H1 (cell line): ENCODE data around the gene TMEM59L. TPM values are rescaled to one million over a fixed set of nuclear protein-coding genes. Genes with fewer than 3 reads are reported as not detected.

Source experiments
- CTCF ChIA-PET: fragments of 300-600 bp; sonication (Branson Sonifier 250); formaldehyde crosslinking; loops from one replicate; lab custom pipeline; 2021; ENCODE audit not compliant: partially characterized antibody; lab: Charles Lee
- POLR2A ChIA-PET: fragments of 300-600 bp; sonication (Branson Sonifier 250); formaldehyde crosslinking; loops from one replicate; lab custom pipeline; 2021; ENCODE audit warnings: inconsistent platforms; ENCODE audit not compliant: partially characterized antibody; lab: Charles Lee
- DNase-seq, 2 experiments: peaks; one replicate each; pipeline versions ENCODE4 v3.0.0 to v3.0.0-alpha.2; 2010 to 2022; ENCODE audit warnings: low spot score in 2 of 2, low read depth in 1 of 2, mixed read lengths in 1 of 2
- FAIRE-seq: peaks from 2 replicates; lab custom pipeline; 2011; peaks lifted over from hg19 to GRCh38; lab: Jason Lieb, UNC
- H2AFZ ChIP-seq: 2 replicates; pipeline ENCODE4 v1.8.1; 2012; ENCODE audit warnings: low read length, inconsistent platforms
- H2AK5ac ChIP-seq: 2 replicates; pipeline ENCODE4 v1.6.1; 2013; ENCODE audit warnings: low read depth, low read length
- H2BK120ac ChIP-seq: replicated peaks from 2 replicates; pipeline ENCODE3; 2013; ENCODE audit warnings: low read depth, low read length, inconsistent platforms
- H2BK12ac ChIP-seq: 2 replicates; pipeline ENCODE4 v1.6.1; 2013; ENCODE audit warnings: low read depth, low read length
- H2BK15ac ChIP-seq: 2 replicates; pipeline ENCODE4 v1.6.1; 2013; ENCODE audit warnings: low read length
- H2BK20ac ChIP-seq: 2 replicates; pipeline ENCODE4 v1.6.1; 2013; ENCODE audit warnings: low read length
- H2BK5ac ChIP-seq: 2 replicates; pipeline ENCODE4 v1.6.1; 2013; ENCODE audit warnings: low read depth, low read length
- H3K14ac ChIP-seq: 2 replicates; pipeline ENCODE4 v1.6.1; 2013; ENCODE audit warnings: inconsistent platforms; ENCODE audit not compliant: insufficient read length
- H3K18ac ChIP-seq: 2 replicates; pipeline ENCODE4 v1.6.1; 2013; ENCODE audit warnings: low read length; ENCODE audit errors: extremely low read depth
- H3K23ac ChIP-seq: 2 replicates; pipeline ENCODE4 v1.6.1; 2013; ENCODE audit warnings: inconsistent platforms; ENCODE audit not compliant: insufficient read length
- H3K23me2 ChIP-seq: 2 replicates; pipeline ENCODE4 v1.6.1; 2013; ENCODE audit warnings: low read depth, low read length
- H3K27ac ChIP-seq: 2 replicates; pipeline ENCODE4 v1.6.1; 2011; ENCODE audit warnings: low read depth, low read length, inconsistent platforms
- H3K27me3 ChIP-seq, 4 experiments: replicated peaks in 1 of 4; 1 replicate in 1 of 4; 2 replicates in 3 of 4; pipeline versions ENCODE4 v1.6.1 to v1.8.1; 2011 to 2013; ENCODE audit warnings: low read length in 3 of 4, mild to moderate bottlenecking in 3 of 4, inconsistent platforms in 2 of 4, mixed read lengths in 2 of 4, moderate library complexity in 1 of 4; ENCODE audit not compliant: control insufficient read depth in 3 of 4, insufficient read depth in 3 of 4; ENCODE audit errors: extremely low read depth in 1 of 4
- H3K36me3 ChIP-seq, 4 experiments: 2 replicates each; pipeline versions ENCODE4 v1.6.1 to v1.8.1; 2011 to 2013; ENCODE audit warnings: mild to moderate bottlenecking in 4 of 4, low read length in 3 of 4, moderate library complexity in 2 of 4, control low read depth in 1 of 4, inconsistent platforms in 1 of 4; ENCODE audit not compliant: insufficient read depth in 4 of 4, control insufficient read depth in 2 of 4
- H3K4ac ChIP-seq: replicated peaks from 2 replicates; pipeline ENCODE3; 2013; ENCODE audit warnings: low read length, low read depth, mixed read lengths, inconsistent platforms; ENCODE audit not compliant: insufficient read length
- H3K4me1 ChIP-seq, 4 experiments: replicated peaks in 1 of 4; 1 replicate in 1 of 4; 2 replicates in 3 of 4; pipeline versions ENCODE4 v1.6.1 to v1.8.1; 2011 to 2013; ENCODE audit warnings: low read length in 3 of 4, inconsistent platforms in 2 of 4, mixed read lengths in 1 of 4; ENCODE audit not compliant: insufficient read depth in 4 of 4, control insufficient read depth in 3 of 4
- H3K4me2 ChIP-seq, 2 experiments: 2 replicates each; pipeline versions ENCODE4 v1.6.1 to v1.8.1; 2011 to 2013; ENCODE audit warnings: low read depth in 2 of 2, low read length in 2 of 2, control low read depth in 1 of 2, inconsistent platforms in 1 of 2, mild to moderate bottlenecking in 1 of 2; ENCODE audit not compliant: insufficient read depth in 1 of 2
- H3K4me3 ChIP-seq, 4 experiments: fragments of 200-600, 300-600 bp in 1 of 4; sonication (generic), shearing (Covaris generic), sonication (Bioruptor Twin) in 1 of 4; 2 replicates each; pipeline versions ENCODE4 v1.5.1 to v1.8.1; 2011 to 2016; ENCODE audit warnings: low read length in 4 of 4, low read depth in 3 of 4, control low read depth in 2 of 4, inconsistent platforms in 2 of 4, mild to moderate bottlenecking in 2 of 4, mixed read lengths in 1 of 4, moderate library complexity in 1 of 4; ENCODE audit not compliant: insufficient read depth in 2 of 4; ENCODE audit errors: extremely low read depth in 1 of 4
- H3K56ac ChIP-seq: replicated peaks from 2 replicates; pipeline ENCODE3; 2013; ENCODE audit warnings: low read depth, mild to moderate bottlenecking, mixed read lengths, low read length, inconsistent platforms; ENCODE audit not compliant: insufficient read length
- H3K79me1 ChIP-seq: 2 replicates; pipeline ENCODE4 v1.6.1; 2013; ENCODE audit warnings: low read depth, low read length, control low read depth
- H3K79me2 ChIP-seq, 2 experiments: 2 replicates each; pipeline versions ENCODE4 v1.6.1 to v1.8.1; 2012 to 2013; ENCODE audit warnings: low read length in 2 of 2, mild to moderate bottlenecking in 2 of 2, inconsistent platforms in 1 of 2; ENCODE audit not compliant: insufficient read depth in 2 of 2, control insufficient read depth in 1 of 2
- H3K9ac ChIP-seq, 4 experiments: replicated peaks in 1 of 4; 1 replicate in 1 of 4; 2 replicates in 3 of 4; pipeline versions ENCODE4 v1.6.1 to v1.8.1; 2011 to 2013; ENCODE audit warnings: low read depth in 3 of 4, low read length in 3 of 4, control low read depth in 2 of 4, mild to moderate bottlenecking in 2 of 4, moderate library complexity in 2 of 4, inconsistent platforms in 1 of 4; ENCODE audit errors: extremely low read depth in 1 of 4
- H3K9me3 ChIP-seq, 2 experiments: 2 replicates each; pipeline versions ENCODE4 v1.6.1 to v1.8.1; 2012 to 2013; ENCODE audit warnings: mild to moderate bottlenecking in 2 of 2, moderate library complexity in 2 of 2, control low read depth in 1 of 2, inconsistent platforms in 1 of 2, low read depth in 1 of 2, low read length in 1 of 2, mixed read lengths in 1 of 2; ENCODE audit not compliant: insufficient read depth in 2 of 2
- H4K20me1 ChIP-seq, 2 experiments: replicated peaks in 1 of 2; 2 replicates each; pipeline versions ENCODE3 to v1.8.1; 2011 to 2013; ENCODE audit warnings: inconsistent platforms in 2 of 2, low read length in 2 of 2, mild to moderate bottlenecking in 1 of 2; ENCODE audit not compliant: insufficient read depth in 2 of 2, control insufficient read depth in 1 of 2
- H4K5ac ChIP-seq: 2 replicates; pipeline ENCODE4 v1.6.1; 2013; ENCODE audit warnings: low read length, low read depth, mixed read lengths, inconsistent platforms; ENCODE audit not compliant: insufficient read length
- H4K8ac ChIP-seq: 2 replicates; pipeline ENCODE4 v1.8.0; 2013; ENCODE audit warnings: mild to moderate bottlenecking, moderate library complexity, low read length, inconsistent platforms; ENCODE audit not compliant: insufficient read depth; ENCODE audit errors: extremely low read depth
- H4K91ac ChIP-seq: replicated peaks from 2 replicates; pipeline ENCODE3; 2013; ENCODE audit warnings: low read length, mixed read lengths, inconsistent platforms; ENCODE audit not compliant: insufficient read length
- WGBS, 2 experiments: shearing (Covaris generic) in 1 of 2; methylation state at CpG; one replicate each; pipeline versions ENCODE4 v1.1.6 to v1.1.7; 2013 to 2015; ENCODE audit warnings: low lambda C conversion rate in 2 of 2, mixed read lengths in 2 of 2, inconsistent platforms in 1 of 2, low coverage in 1 of 2, missing lambda C conversion rate in 1 of 2; ENCODE audit not compliant: insufficient replicate concordance in 2 of 2, insufficient coverage in 1 of 2, insufficient read length in 1 of 2; ENCODE audit errors: extremely low coverage in 1 of 2, missing lambda C conversion rate in 1 of 2; 5-methylcytosine and 5-hydroxymethylcytosine counted together
- polyA plus RNA-seq, 7 experiments: library from polyadenylated mRNA; depleted of rRNA in 3 of 7; stranded (reverse) in 5 of 7; unstranded in 2 of 7; fragments of >200 nt in 5 of 7; fragments of 200-250 nt in 2 of 7; gene quantifications; 1 replicate in 5 of 7; 2 replicates in 1 of 7; 4 replicates in 1 of 7; pipeline versions ENCODE4 v1.2.1 to v1.2.3, GENCODE V29; 2011 to 2013; ENCODE audit warnings: missing spikeins in 2 of 7, mixed read lengths in 2 of 7
- total RNA-seq: library from RNA; stranded (reverse); fragmentation: NEBNext Ultra II Directional; extraction: Animal tissue kit (Norgen Biotek cat#: 25700); gene quantifications from 2 replicates; pipeline ENCODE4 v1.2.1, GENCODE V29; 2021
- TF ChIP-seq, protein P1 (sequence below), 3 experiments: IDR thresholded peaks; 1 replicate in 2 of 3; 2 replicates in 1 of 3; pipeline versions ENCODE4 v1.5.1 to v1.6.1; 2011; ENCODE audit warnings: low read length in 3 of 3, mild to moderate bottlenecking in 3 of 3, inconsistent platforms in 2 of 3, low read depth in 1 of 3, moderate library complexity in 1 of 3; ENCODE audit not compliant: insufficient read depth in 1 of 3; ENCODE audit errors: control extremely low read depth in 1 of 3

The TMEM59L gene
- total and polyA plus RNA-seq, 2 of the 8 experiments (the other 6 are each of a cell fraction or from before 2014, with no cell fraction given): 4.0 to 12.2 TPM

DNA sequence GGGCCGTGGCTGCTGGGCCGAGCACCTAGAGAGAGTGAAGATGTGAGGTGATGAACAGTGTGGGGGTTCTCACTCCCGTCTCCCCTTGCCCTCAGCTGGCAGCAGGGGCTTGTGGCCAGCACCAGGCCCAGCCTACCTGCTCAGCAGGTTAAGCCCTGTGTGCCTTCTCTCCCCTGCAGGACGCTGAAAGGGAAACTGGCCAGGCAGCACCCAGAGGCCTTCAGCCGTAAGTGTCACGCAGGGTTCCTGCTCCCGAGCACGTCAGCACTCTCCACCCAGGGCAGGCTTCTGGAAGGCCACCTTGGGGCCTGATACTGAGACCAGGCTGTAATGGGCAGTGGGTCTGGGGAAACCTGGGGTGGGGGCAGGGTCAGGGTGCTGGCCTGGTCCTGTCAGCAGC lies 45.7 kb upstream of the TMEM59L start:
- Histone ChIP-seq H2BK12ac (no peak overlapping the region), H2BK20ac (no peak overlapping the region), H3K18ac (no peak overlapping the region), H3K27ac (no peak overlapping the region), H2AK5ac (no peak overlapping the region), H3K9ac (no peak overlapping the region), H3K23ac (no peak overlapping the region), H3K27me3 (no peaks in the 10 kb centered on the region), H4K91ac (no peak overlapping the region), H3K23me2 (peaks cover 2% of the 10 kb centered on the region; the same call in 1 of the 2 replicates), H3K56ac (no peak overlapping the region), H2BK5ac (no peak overlapping the region), H3K4me2 (no peak overlapping the region), H3K4ac (no peak overlapping the region), H2BK120ac (no peak overlapping the region), H3K79me2 (peaks cover under 1 to 2% of the 10 kb centered on the region in 2 experiments; a peak in 3 of 4 replicates), H3K4me1 (no peaks in the 10 kb centered on the region), H4K8ac (no peak overlapping the region), H4K20me1 (peaks cover 0 to 2% of the 10 kb centered on the region in 2 experiments), H2AFZ (no peak overlapping the region), H3K14ac (no peak overlapping the region), H2BK15ac (no peak overlapping the region), H3K4me3 (no peak overlapping the region), H3K9me3 (no peaks in the 10 kb centered on the region), H4K5ac (no peak overlapping the region), H3K79me1 (no peaks in the 10 kb centered on the region), H3K36me3 (peaks cover 17 to 47% (median 35%) of the 10 kb centered on the region in 4 experiments)
- ChIA-PET CTCF (interaction anchor here (1.0 to 1.8 kb wide), 3 partner anchors 9 to 113 kb away, joined by 5 to 6 read pairs (median 5); partner anchors contain the start of gene KXD1), POLR2A (interaction anchor here (1.1 to 2.5 kb wide), 5 partner anchors 10 to 23 kb away, joined by 3 to 11 read pairs (median 4); partner anchors contain the start of gene REX1BD)
- no peak for DNase-seq
- WGBS, 2 experiments: 94% methylated on average over 8 of the region's 8 CpGs; no CpG with 5 or more reads in 1 of the 2 experiments
- TF ChIP-seq, protein P1, sequence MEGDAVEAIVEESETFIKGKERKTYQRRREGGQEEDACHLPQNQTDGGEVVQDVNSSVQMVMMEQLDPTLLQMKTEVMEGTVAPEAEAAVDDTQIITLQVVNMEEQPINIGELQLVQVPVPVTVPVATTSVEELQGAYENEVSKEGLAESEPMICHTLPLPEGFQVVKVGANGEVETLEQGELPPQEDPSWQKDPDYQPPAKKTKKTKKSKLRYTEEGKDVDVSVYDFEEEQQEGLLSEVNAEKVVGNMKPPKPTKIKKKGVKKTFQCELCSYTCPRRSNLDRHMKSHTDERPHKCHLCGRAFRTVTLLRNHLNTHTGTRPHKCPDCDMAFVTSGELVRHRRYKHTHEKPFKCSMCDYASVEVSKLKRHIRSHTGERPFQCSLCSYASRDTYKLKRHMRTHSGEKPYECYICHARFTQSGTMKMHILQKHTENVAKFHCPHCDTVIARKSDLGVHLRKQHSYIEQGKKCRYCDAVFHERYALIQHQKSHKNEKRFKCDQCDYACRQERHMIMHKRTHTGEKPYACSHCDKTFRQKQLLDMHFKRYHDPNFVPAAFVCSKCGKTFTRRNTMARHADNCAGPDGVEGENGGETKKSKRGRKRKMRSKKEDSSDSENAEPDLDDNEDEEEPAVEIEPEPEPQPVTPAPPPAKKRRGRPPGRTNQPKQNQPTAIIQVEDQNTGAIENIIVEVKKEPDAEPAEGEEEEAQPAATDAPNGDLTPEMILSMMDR (IDR thresholded peaks at IDR 0.05; ENCODE audit: control extremely low read depth in 1 of 3, insufficient read depth in 1 of 3, low read depth in 1 of 3, low read length in 3 of 3): no peak
- no peak for FAIRE-seq
